ENCODE results near the gene TIMELESS.

- TF ChIP-seq CTCF (conservative IDR thresholded peaks at IDR 0.05; ENCODE audit: low read depth in 2 of 2), result no peak
- no peak for TF ChIP-seq REST (IDR thresholded peaks at IDR 0.05; ENCODE audit: unreplicated experiment)
- no peak for TF ChIP-seq EZH2 (IDR thresholded peaks at IDR 0.05; ENCODE audit: low read depth, unreplicated experiment)
- TF ChIP-seq STAT1 (IDR thresholded peaks at IDR 0.05; ENCODE audit: unreplicated experiment), result no peak
These were observed 17.4 kb downstream of the TIMELESS start for GRCh38 chr12:56431850-56432249.

Measured in GM23338 (cell line).